Measurements from ENCODE around the gene SORBS2. TPM values are rescaled to one million over a fixed set of nuclear protein-coding genes. Genes with fewer than 3 reads are reported as not detected.

Gene SORBS2
- total and polyA plus RNA-seq, 2 donors (not counting 3 experiments of a cell fraction or from before 2014, with no cell fraction given), result 69.8 to 82.5 TPM

GRCh38 chr4:185717377-185717741 is 94.6 kb downstream of the SORBS2 start:
- intact Hi-C loops (cut with micrococcal nuclease) (no loop called here), dilution Hi-C loops (cut with MboI; ENCODE audit: extremely low pct_ligation_motif_present, low sequenced_read_pairs) (no loop called here)
- no peaks in the 10 kb centered on the region for H4K20me1 ChIP-seq (replicated peaks; ENCODE audit: control insufficient read depth, extremely low read depth, insufficient read depth, low read length)
- TF ChIP-seq POLR2A (IDR thresholded peaks at IDR 0.05; ENCODE audit: low read depth, low read length) (no peak), JUN (IDR thresholded peaks at IDR 0.05; ENCODE audit: borderline replicate concordance, insufficient read depth, insufficient read length, low read depth) (no peak), CTCF (IDR thresholded peaks at IDR 0.05; ENCODE audit: extremely low read depth in 1 of 2, insufficient read depth in 1 of 2, low read depth in 1 of 2, low read length in 2 of 2) (no peak), POLR2AphosphoS5 (IDR thresholded peaks at IDR 0.05; ENCODE audit: insufficient read depth, low read depth, low read length) (no peak), MAX (IDR thresholded peaks at IDR 0.05; ENCODE audit: insufficient read depth, insufficient read length) (no peak), EZH2 (IDR thresholded peaks at IDR 0.05; ENCODE audit: borderline replicate concordance, low read depth, low read length, severe bottlenecking) (no peak), MYC (IDR thresholded peaks at IDR 0.05; ENCODE audit: low read depth, low read length) (no peak), FOS (IDR thresholded peaks at IDR 0.05; ENCODE audit: borderline replicate concordance, insufficient read depth, low read length) (no peak), GATA2 (IDR thresholded peaks at IDR 0.05; ENCODE audit: insufficient read depth, insufficient read length, low read depth, low read length) (no peak)
- FAIRE-seq (peak; percentile 44), DNase-seq (ENCODE audit: low read depth, low spot score) (no peak)
- peaks cover 30% of the 10 kb centered on the region for H3K4me1 ChIP-seq (ENCODE audit: control insufficient read depth, extremely low read depth, insufficient read depth, low read length)
- H3K4me3 ChIP-seq (replicated peaks in 1 of 3; ENCODE audit: insufficient read depth in 1 of 3, low read depth in 1 of 3, low read length in 3 of 3), result no peak overlapping the region
- peak overlapping the region; percentile 33 for H3K9ac ChIP-seq (replicated peaks; ENCODE audit: extremely low read depth, insufficient read depth, low read length)
- peak overlapping the region; percentile 21 for H3K4me2 ChIP-seq (ENCODE audit: insufficient read depth, low read length)
- CTCF ChIA-PET, result interaction anchor here (1.3 kb wide), 1 partner anchor 304 kb away, joined by 3 read pairs; no protein-coding TSS in a partner anchor
- no TSS peak for BruUV-seq (replicated peaks)
- POLR2A ChIA-PET, result no interaction called here
- H3K9me1 ChIP-seq (replicated peaks; ENCODE audit: control insufficient read depth, extremely low read depth, insufficient read depth, low read length), result no peaks in the 10 kb centered on the region
- H3K27me3 ChIP-seq (ENCODE audit: control insufficient read depth in 2 of 2, insufficient read depth in 2 of 2, low read length in 2 of 2), result no peaks in the 10 kb centered on the region
- no peaks in the 10 kb centered on the region for H3K79me2 ChIP-seq (ENCODE audit: control insufficient read depth, insufficient read depth, low read length)
- H3K9me3 ChIP-seq (replicated peaks; ENCODE audit: control insufficient read depth, insufficient read depth, low read length), result no peaks in the 10 kb centered on the region
- peak overlapping the region; percentile 35 for H3K27ac ChIP-seq (ENCODE audit: insufficient read depth, low read depth, low read length)
- H2AFZ ChIP-seq (ENCODE audit: low read depth, low read length), result peak overlapping the region; percentile 70
- no peaks in the 10 kb centered on the region for H3K36me3 ChIP-seq (ENCODE audit: control insufficient read depth in 2 of 2, extremely low read depth in 1 of 2, insufficient read depth in 2 of 2, low read length in 2 of 2)

Measured in endothelial cell of umbilical vein (primary cell).